OCI-M2 (cell line): ENCODE results near the gene KLK10.
"Not testable (repeated sequence)": the region's sequence is repeated elsewhere in the genome, so short reads cannot be mapped to it uniquely, and the experiment has no call there.

ENCODE experiments used
- DNase-seq: peaks from one replicate; lab custom pipeline; 2025; ENCODE audit not compliant: unreplicated experiment; lab: John Stamatoyannopoulos, UW

The KLK10 gene

GRCh38 chr19:51002542-51003311 lies 16.8 kb downstream of the KLK10 start:
- DNase-seq: no peak

GRCh38 chr19:51002089-51002532 lies 17.4 kb downstream of the KLK10 start:
- no peak for DNase-seq

- DNase-seq: no peak
Observed at GRCh38 chr19:51001515-51001914, 18.0 kb downstream of the KLK10 start, which contains the start of gene KLK8. TSS of gene KLK8 (minus strand) at chr19:51001604. CDS start at chr19:51001167, 437 bp downstream.

GRCh38 chr19:51000981-51001380 lies 18.5 kb downstream of the KLK10 start:
- DNase-seq: no peak

GRCh38 chr19:51000426-51000825 lies 19.1 kb downstream of the KLK10 start:
- no peak for DNase-seq

GRCh38 chr19:50998686-50999085 lies 20.8 kb downstream of the KLK10 start:
- DNase-seq: no peak

- DNase-seq: no peak
Observed at GRCh38 chr19:50998061-50998460, 21.4 kb downstream of the KLK10 start.

- DNase-seq: no peak
Observed at GRCh38 chr19:50994129-50994528, 25.4 kb downstream of the KLK10 start.

- no peak for DNase-seq
Observed at GRCh38 chr19:50992666-50993035, 26.9 kb downstream of the KLK10 start.

GRCh38 chr19:50984416-50984815 lies 35.1 kb downstream of the KLK10 start:
- not testable (repeated sequence) for DNase-seq

- no peak for DNase-seq
Observed at GRCh38 chr19:50983625-50984292, 35.8 kb downstream of the KLK10 start, which contains the start of gene KLK7. TSS of gene KLK7 (minus strand) at chr19:50983917. CDS start at chr19:50982399, 1,518 bp downstream.

GRCh38 chr19:50982186-50982585 lies 37.3 kb downstream of the KLK10 start:
- DNase-seq: no peak

GRCh38 chr19:50981587-50982146 lies 37.8 kb downstream of the KLK10 start:
- no peak for DNase-seq

- DNase-seq: no peak
Observed at GRCh38 chr19:50980208-50980607, 39.3 kb downstream of the KLK10 start.

- no peak for DNase-seq
Observed at GRCh38 chr19:50979758-50980157, 39.8 kb downstream of the KLK10 start.

- no peak for DNase-seq
Observed at GRCh38 chr19:50978772-50979390, 40.6 kb downstream of the KLK10 start.

- DNase-seq: no peak
Observed at GRCh38 chr19:50977626-50978025, 41.9 kb downstream of the KLK10 start.

- no peak for DNase-seq
Observed at GRCh38 chr19:50975766-50976165, 43.7 kb downstream of the KLK10 start.

- DNase-seq: no peak
Observed at GRCh38 chr19:50974702-50975556, 44.6 kb downstream of the KLK10 start.

GRCh38 chr19:50972795-50973376 lies 46.6 kb downstream of the KLK10 start:
- DNase-seq: no peak
